Breast epithelium (tissue), 4 donors: ENCODE data around the gene BABAM2. TPM values are rescaled to one million over a fixed set of nuclear protein-coding genes. Genes with fewer than 3 reads are reported as not detected.
A peak's percentile ranks its signal among the peaks of the same experiment; 100 is the strongest.
"Not testable (repeated sequence)": the region's sequence is repeated elsewhere in the genome, so short reads cannot be mapped to it uniquely, and the experiment has no call there.

ENCODE experiments used
- DNase-seq, 2 donors: peaks; one replicate each; pipeline ENCODE4 v3.0.0-alpha.2; 2019; ENCODE audit warnings: low spot score in 2 of 2
- H3K27ac ChIP-seq, 2 donors: fragments of 200-600 bp; sonication (generic) in 1 of 2; one replicate each; pipeline ENCODE4 v1.5.1; 2016 to 2019; ENCODE audit warnings: mild to moderate bottlenecking in 1 of 2
- H3K27me3 ChIP-seq, 2 donors: fragments of 200-600 bp; sonication (generic) in 1 of 2; one replicate each; pipeline versions ENCODE4 v1.5.1 to v1.6.0; 2017 to 2019; ENCODE audit warnings: control low read depth in 1 of 2, mild to moderate bottlenecking in 1 of 2
- H3K36me3 ChIP-seq: fragments of 200-600 bp; one replicate; pipeline ENCODE4 v1.5.1; 2019
- H3K4me1 ChIP-seq, 2 donors: fragments of 200-600 bp; sonication (generic); one replicate each; pipeline ENCODE4 v1.5.1; 2016 to 2019; ENCODE audit warnings: control low read depth in 1 of 2
- H3K4me3 ChIP-seq, 3 donors: fragments of 200-600 bp; sonication (generic); 1 replicate in 2 of 3; 2 replicates in 1 of 3; pipeline ENCODE4 v1.5.1; 2016 to 2019; ENCODE audit warnings: mild to moderate bottlenecking in 3 of 3, moderate library complexity in 2 of 3
- H3K9me3 ChIP-seq, 2 donors: fragments of 200-600 bp; sonication (generic) in 1 of 2; one replicate each; pipeline ENCODE4 v1.5.1; 2016 to 2019; ENCODE audit warnings: control low read depth in 1 of 2
- CTCF ChIP-seq, 3 donors: fragments of 450-650 bp; IDR thresholded peaks; one replicate each; pipeline ENCODE4 v1.5.1; 2016 to 2017; ENCODE audit warnings: antibody characterized with exemption in 3 of 3, mild to moderate bottlenecking in 3 of 3, moderate library complexity in 3 of 3
- POLR2A ChIP-seq: fragments of 450-650 bp; IDR thresholded peaks from one replicate; pipeline ENCODE4 v1.6.1; 2016; ENCODE audit warnings: antibody characterized with exemption, mild to moderate bottlenecking, moderate library complexity
- POLR2AphosphoS5 ChIP-seq, 3 donors: sonication (generic); formaldehyde crosslinking; IDR thresholded peaks; one replicate each; pipeline ENCODE4 v1.6.1; 2017; ENCODE audit warnings: antibody characterized with exemption in 3 of 3
- intact Hi-C: fragments of 100-400 bp; cut with DNase I; formaldehyde crosslinking; loops from one replicate; pipeline ENCODE4 v1.15.1; 2023; ENCODE audit warnings: low total_unique reads
- total RNA-seq, 3 donors: library from RNA; depleted of rRNA; stranded (reverse); fragments of >200 nt; gene quantifications; one replicate each; pipeline ENCODE4 v1.1.0, GENCODE V29; 2016

BABAM2 gene
- total RNA-seq, 3 donors from 2014 or later = 34.7 to 46.2 (median 37.4) TPM

DNA sequence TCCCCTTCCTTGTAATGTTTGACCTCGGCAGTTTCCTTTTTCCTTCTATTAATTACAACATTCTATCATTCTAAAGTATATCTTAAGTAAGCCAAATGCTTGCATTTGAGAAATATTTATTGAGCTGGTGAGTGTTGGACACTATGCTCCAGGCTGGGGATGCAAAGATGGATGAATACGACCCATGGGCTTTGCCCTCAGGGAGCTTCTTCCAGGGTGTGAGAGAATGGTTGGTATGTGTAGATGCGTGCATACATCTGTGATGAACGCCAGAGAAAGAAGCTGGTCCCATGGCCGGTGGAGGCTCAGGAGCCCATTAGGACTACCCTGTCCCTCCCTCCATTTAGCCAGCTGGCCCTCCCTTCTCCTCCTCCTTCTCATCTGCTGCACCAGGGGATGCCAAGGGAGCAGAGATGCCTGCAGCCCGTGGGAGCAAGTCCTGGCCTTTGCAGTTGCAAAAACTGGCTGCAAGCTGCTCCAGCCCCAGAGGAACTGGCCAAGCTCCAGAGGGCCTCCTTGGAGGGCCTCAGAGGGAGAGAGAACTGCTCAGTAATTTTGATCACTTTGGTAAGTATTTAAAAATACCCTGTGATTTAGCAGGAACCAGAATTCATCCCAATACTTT lies 436.5 kb downstream of the BABAM2 start:
- H3K4me1 ChIP-seq = peaks cover 0 to 5% of the 10 kb centered on the region in 2 donors

DNA sequence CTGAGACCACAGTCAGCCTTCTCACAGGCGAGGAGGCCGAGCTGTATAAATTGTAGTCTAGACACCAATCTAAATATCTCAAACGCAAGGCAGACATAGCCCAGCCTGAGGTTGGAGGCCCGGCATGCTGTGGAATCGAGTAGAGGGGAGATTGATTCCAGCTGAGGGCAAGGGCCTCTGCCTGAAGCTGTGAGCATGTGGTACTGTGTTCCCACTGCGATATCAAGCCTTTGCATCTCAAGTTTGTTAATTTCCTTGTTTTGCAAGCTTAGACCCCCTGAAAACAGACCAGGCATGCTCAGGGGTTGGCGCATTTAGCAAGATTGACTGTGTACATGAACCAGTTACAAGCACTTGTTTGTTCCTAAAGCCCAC lies 437.0 kb downstream of the BABAM2 start:
- H3K9me3 ChIP-seq = no peaks in the 10 kb centered on the region
- no peak for DNase-seq
- no peaks in the 10 kb centered on the region for H3K27me3 ChIP-seq
- intact Hi-C loops = no loop called here
- H3K4me1 ChIP-seq = peaks cover 0 to 5% of the 10 kb centered on the region in 2 donors
- H3K4me3 ChIP-seq = no peak overlapping the region
- TF ChIP-seq POLR2AphosphoS5 (IDR thresholded peaks at IDR 0.05) = no peak
- no peak for TF ChIP-seq CTCF (IDR thresholded peaks at IDR 0.05)
- TF ChIP-seq POLR2A = no peak
- H3K27ac ChIP-seq = peak overlapping the region; percentile 45 to 82
- no peaks in the 10 kb centered on the region for H3K36me3 ChIP-seq

More for the DNA sequence above, 436.5 kb downstream of the BABAM2 start:
- Histone ChIP-seq H3K27me3 (no peaks in the 10 kb centered on the region), H3K4me3 (no peak overlapping the region), H3K27ac (peak overlapping the region; percentile 45 to 82), H3K9me3 (no peaks in the 10 kb centered on the region), H3K36me3 (no peaks in the 10 kb centered on the region)
- no peak for TF ChIP-seq POLR2A
- no peak for TF ChIP-seq CTCF (IDR thresholded peaks at IDR 0.05)
- no peak for TF ChIP-seq POLR2AphosphoS5 (IDR thresholded peaks at IDR 0.05)
- DNase-seq = no peak
- intact Hi-C loops = no loop called here

DNA sequence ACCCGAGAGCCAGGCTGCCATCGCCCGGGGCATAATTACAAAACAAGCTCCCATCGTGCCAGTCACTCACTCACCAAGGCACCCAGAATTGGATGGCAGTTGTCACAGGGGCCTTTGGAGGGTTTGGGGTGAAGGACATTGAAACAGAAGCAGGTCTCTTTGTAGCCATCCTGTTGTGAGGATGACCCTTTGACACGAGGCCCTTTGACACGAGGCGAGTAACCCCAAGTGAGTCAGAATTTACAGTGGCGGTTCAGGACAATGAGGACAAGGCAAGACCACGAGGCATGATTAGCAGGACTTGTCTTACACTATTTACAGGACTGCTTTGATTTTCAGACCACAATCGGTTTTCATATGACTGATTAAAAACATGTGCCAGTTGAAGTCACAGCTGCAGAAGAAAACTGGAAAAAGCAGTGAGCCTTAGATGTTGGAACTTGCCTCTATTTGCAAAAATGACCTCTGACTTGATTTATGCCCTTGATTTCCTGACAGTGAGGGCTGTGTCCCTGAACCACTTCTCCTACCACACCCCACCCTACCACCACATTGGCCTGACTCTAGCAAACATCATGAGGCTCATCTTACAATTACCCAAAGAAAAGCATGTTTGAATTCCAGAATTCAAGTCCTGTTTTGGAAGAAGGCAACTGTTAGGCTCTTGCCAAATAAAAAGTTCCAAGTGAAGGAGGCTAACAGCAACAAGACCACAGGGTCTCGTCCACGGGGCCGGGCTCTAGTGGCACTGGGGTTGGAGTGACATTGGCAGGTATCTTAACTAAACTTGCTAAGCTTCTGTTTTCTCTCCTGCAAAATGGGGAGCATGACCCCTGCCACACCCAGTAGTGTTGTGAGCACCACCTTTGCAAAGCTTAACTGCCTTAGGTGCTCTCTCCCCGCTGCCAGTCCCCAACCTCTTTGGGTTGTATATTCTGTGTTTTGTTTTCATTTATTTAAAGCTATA lies 437.7 kb downstream of the BABAM2 start:
- Histone ChIP-seq H3K27me3 (no peaks in the 10 kb centered on the region), H3K4me3 (no peak overlapping the region), H3K9me3 (no peaks in the 10 kb centered on the region), H3K4me1 (peaks cover 0 to 5% of the 10 kb centered on the region in 2 donors), H3K27ac (peak overlapping the region; percentile 45 to 82), H3K36me3 (no peaks in the 10 kb centered on the region)
- TF ChIP-seq POLR2AphosphoS5 (IDR thresholded peaks at IDR 0.05) (peak in 1 of 3 donors; percentile 16), CTCF (IDR thresholded peaks at IDR 0.05) (no peak)
- intact Hi-C loops = no loop called here
- DNase-seq = no peak

- intact Hi-C loops = no loop called here
- no peaks in the 10 kb centered on the region for H3K9me3 ChIP-seq
- no peak overlapping the region for H3K4me3 ChIP-seq
- no peaks in the 10 kb centered on the region for H3K27me3 ChIP-seq
- TF ChIP-seq CTCF (IDR thresholded peaks at IDR 0.05) (no peak), POLR2AphosphoS5 (IDR thresholded peaks at IDR 0.05) (no peak), POLR2A (no peak)
- H3K36me3 ChIP-seq = no peaks in the 10 kb centered on the region
- DNase-seq = no peak
- H3K4me1 ChIP-seq = peaks cover 0 to 5% of the 10 kb centered on the region in 2 donors
- H3K27ac ChIP-seq = no peak overlapping the region
Observed at GRCh38 chr2:28329184-28329583, 438.7 kb downstream of the BABAM2 start.

DNA sequence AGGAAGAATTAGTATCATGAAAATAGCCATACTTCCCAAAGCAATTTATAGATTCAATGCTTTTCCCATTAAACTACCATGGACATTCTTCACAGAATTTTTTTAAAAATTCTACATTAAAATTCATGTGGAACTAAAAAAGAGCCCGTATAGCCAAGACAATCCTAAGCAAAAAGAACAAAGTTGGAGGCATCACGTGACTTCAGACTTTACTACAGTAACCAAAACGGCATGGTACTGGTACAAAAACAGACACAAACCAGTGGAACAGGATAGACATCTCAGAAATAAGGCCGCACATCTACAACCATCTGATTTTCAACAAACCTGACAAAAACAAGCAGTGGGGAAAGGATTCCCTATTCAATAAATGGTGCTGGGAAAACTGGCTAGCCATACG lies 440.2 kb downstream of the BABAM2 start:
- intact Hi-C loops, H3K27ac ChIP-seq, H3K27me3 ChIP-seq, H3K4me3 ChIP-seq, H3K36me3 ChIP-seq, H3K4me1 ChIP-seq, DNase-seq, H3K9me3 ChIP-seq: not testable (repeated sequence)

- H3K27ac ChIP-seq, intact Hi-C loops, H3K27me3 ChIP-seq: not testable (repeated sequence)
Observed at GRCh38 chr2:28331797-28332196, 441.3 kb downstream of the BABAM2 start.

More at GRCh38 chr2:28331797-28332196, 441.3 kb downstream of the BABAM2 start:
- not testable (repeated sequence) for H3K36me3 ChIP-seq, H3K4me3 ChIP-seq, H3K9me3 ChIP-seq, DNase-seq, H3K4me1 ChIP-seq
